Immature natural killer cell (primary cell): ENCODE data around the gene SF3B3. TPM values are rescaled to one million over a fixed set of nuclear protein-coding genes. Genes with fewer than 3 reads are reported as not detected.

Source experiments
- DNase-seq, 3 donors: peaks; one replicate each; pipeline ENCODE4 v3.0.0; 2022; ENCODE audit warnings: mixed read lengths in 1 of 3
- H3K27ac Mint-ChIP-seq, 6 donors: one replicate each; pipeline ENCODE4 v1.8.0; 2020; ENCODE audit warnings: mixed read lengths in 6 of 6, mild to moderate bottlenecking in 5 of 6, inconsistent platforms in 4 of 6, moderate library complexity in 3 of 6
- H3K27me3 Mint-ChIP-seq, 3 donors: one replicate each; pipeline ENCODE4 v1.8.0; 2020 to 2021; ENCODE audit warnings: low read depth in 3 of 3, mild to moderate bottlenecking in 3 of 3, mixed read lengths in 3 of 3, moderate library complexity in 3 of 3, inconsistent platforms in 1 of 3
- H3K36me3 Mint-ChIP-seq, 3 donors: one replicate each; pipeline ENCODE4 v1.8.0; 2020; ENCODE audit warnings: mixed read lengths in 3 of 3, inconsistent platforms in 2 of 3, mild to moderate bottlenecking in 2 of 3
- H3K4me1 Mint-ChIP-seq, 2 donors: one replicate each; pipeline ENCODE4 v1.8.0; 2020; ENCODE audit warnings: inconsistent platforms in 2 of 2, mild to moderate bottlenecking in 2 of 2, mixed read lengths in 2 of 2, moderate library complexity in 1 of 2
- H3K4me3 Mint-ChIP-seq, 5 donors: one replicate each; pipeline ENCODE4 v1.8.0; 2020; ENCODE audit warnings: mild to moderate bottlenecking in 5 of 5, mixed read lengths in 5 of 5, inconsistent platforms in 3 of 5, moderate library complexity in 3 of 5
- H3K9me3 Mint-ChIP-seq, 6 donors: one replicate each; pipeline ENCODE4 v1.8.0; 2020; ENCODE audit warnings: mild to moderate bottlenecking in 6 of 6, mixed read lengths in 6 of 6, inconsistent platforms in 4 of 6, moderate library complexity in 3 of 6
- polyA plus RNA-seq, 3 donors: library from polyadenylated mRNA; unstranded; fragments of 300-500 nt; fragmentation: Illumina TruSeq; gene quantifications; one replicate each; pipeline ENCODE4 v1.2.3, GENCODE V29; 2021

The SF3B3 gene
- polyA plus RNA-seq, 3 donors from 2014 or later: 62.7 to 143 (median 65.4) TPM

- Mint-ChIP-seq H3K9me3 (no peaks in the 10 kb centered on the region), H3K36me3 (no peaks in the 10 kb centered on the region), H3K4me1 (no peaks in the 10 kb centered on the region), H3K27ac (no peak overlapping the region), H3K27me3 (peaks cover 0 to 6% (median 2%) of the 10 kb centered on the region in 3 donors), H3K4me3 (no peak overlapping the region)
- no peak for DNase-seq
Observed at GRCh38 chr16:70592106-70592571, 68.5 kb downstream of the SF3B3 start.

DNA sequence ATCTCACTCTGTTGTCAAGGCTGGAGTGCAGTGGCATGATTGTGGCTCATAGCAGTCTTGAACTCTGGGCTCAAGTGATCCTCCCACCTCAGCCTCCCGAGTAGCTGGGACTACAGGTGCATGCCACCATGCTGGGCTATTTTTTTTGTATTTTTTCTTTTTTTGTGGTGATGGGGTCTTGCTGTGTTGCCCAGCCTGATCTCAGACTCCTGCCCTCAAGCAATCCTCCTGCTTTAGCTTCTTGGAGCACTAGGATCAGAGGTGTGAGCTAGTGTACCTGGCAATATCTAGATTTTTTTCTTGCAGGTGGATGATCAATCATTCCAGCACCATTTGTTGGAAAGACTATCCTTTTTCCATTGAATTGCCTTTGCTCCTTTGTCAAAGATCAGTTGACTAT lies 69.9 kb downstream of the SF3B3 start:
- Mint-ChIP-seq H3K4me1 (no peaks in the 10 kb centered on the region), H3K36me3 (no peaks in the 10 kb centered on the region), H3K9me3 (no peaks in the 10 kb centered on the region), H3K27me3 (peaks cover 0 to 6% (median 2%) of the 10 kb centered on the region in 3 donors), H3K27ac (no peak overlapping the region), H3K4me3 (no peak overlapping the region)
- no peak for DNase-seq

DNA sequence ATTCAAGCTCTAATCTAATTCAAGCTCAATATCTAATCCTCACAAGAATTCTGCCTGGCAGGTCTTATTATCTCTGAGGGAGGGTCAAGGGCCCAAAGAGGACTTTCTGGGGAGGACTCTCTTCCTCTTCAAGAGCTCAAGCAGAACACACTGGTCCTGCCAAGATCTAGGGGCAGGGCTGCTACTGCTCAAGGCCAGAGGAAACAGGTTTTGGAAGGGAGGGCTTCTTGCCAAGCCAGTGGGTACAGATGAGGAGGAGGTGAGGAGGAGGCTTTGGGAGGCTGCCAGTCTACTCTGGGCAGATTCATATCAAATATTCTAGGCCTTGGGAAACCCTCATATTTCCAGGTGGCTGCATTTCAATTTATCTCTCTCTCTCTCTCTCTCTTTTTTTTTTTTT lies 71.0 kb downstream of the SF3B3 start:
- Mint-ChIP-seq H3K36me3 (no peaks in the 10 kb centered on the region), H3K27ac (no peak overlapping the region), H3K4me3 (no peak overlapping the region), H3K27me3 (peaks cover 0 to 6% (median 6%) of the 10 kb centered on the region in 3 donors), H3K9me3 (no peaks in the 10 kb centered on the region), H3K4me1 (no peaks in the 10 kb centered on the region)
- no peak for DNase-seq

GRCh38 chr16:70597135-70597835 lies 73.7 kb downstream of the SF3B3 start:
- Mint-ChIP-seq H3K27ac (no peak overlapping the region), H3K9me3 (no peaks in the 10 kb centered on the region), H3K4me1 (no peaks in the 10 kb centered on the region), H3K27me3 (peaks cover 1 to 8% (median 6%) of the 10 kb centered on the region in 3 donors), H3K4me3 (no peak overlapping the region), H3K36me3 (no peaks in the 10 kb centered on the region)
- DNase-seq: no peak

- no peak overlapping the region for H3K27ac Mint-ChIP-seq
- peaks cover 1 to 8% (median 6%) of the 10 kb centered on the region in 3 donors for H3K27me3 Mint-ChIP-seq
- H3K9me3 Mint-ChIP-seq: no peaks in the 10 kb centered on the region
- H3K36me3 Mint-ChIP-seq: no peaks in the 10 kb centered on the region
- H3K4me3 Mint-ChIP-seq: no peak overlapping the region
- no peaks in the 10 kb centered on the region for H3K4me1 Mint-ChIP-seq
- no peak for DNase-seq
Observed at GRCh38 chr16:70598937-70599503, 75.4 kb downstream of the SF3B3 start.

GRCh38 chr16:70600730-70601129 lies 77.1 kb downstream of the SF3B3 start:
- Mint-ChIP-seq H3K27ac (no peak overlapping the region), H3K27me3 (peaks cover 3 to 6% (median 6%) of the 10 kb centered on the region in 3 donors), H3K9me3 (no peaks in the 10 kb centered on the region), H3K36me3 (no peaks in the 10 kb centered on the region), H3K4me1 (no peaks in the 10 kb centered on the region), H3K4me3 (no peak overlapping the region)
- DNase-seq: no peak

DNA sequence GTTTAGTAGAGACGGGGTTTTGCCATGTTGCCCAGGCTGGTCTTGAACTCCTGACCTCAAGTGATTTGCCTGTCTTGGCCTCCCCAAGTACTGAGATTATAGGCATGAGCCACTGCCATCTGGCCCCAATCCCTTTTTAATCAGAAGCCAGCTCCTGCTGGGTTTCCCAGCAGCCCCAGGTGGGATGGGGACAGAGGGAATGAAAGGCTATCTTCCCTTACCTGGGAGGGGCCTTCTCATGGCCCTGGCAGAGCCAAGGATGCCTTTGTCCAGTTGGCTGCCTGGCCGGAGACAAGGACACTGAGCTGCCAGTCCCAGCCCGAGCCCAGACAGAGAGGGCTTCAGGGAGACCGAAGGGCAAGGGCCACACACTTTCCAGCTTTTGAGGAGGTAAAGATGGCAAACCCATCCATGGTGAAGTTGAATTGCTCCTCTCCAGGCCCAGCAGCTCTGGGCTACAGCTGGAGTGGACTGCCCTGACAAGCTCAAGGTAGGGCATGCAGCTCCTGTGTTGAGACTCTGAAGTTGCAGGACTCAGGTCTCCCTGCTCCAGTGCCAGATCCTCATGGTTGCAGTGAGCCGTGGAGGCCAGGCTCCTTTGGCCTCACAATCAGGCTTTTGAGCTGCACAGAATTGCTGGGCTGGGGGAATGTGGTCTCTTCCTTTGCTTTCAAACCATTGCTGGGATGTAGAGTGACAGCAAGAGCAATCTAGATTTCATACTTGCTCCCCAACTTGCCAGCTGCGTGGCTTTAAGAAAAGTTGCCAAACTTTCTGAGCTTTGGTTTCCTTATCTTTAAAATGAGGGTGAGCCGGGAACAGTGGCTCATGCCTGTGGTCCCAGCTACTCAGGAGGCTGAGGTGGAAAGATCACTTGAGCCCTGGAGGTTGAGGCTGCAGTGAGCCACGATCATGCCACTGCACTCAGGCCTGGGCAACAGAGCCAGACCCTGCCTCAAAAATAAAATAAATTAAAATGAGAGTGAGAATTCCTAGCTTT lies 78.3 kb downstream of the SF3B3 start:
- peaks cover 3 to 5% (median 4%) of the 10 kb centered on the region in 3 donors for H3K27me3 Mint-ChIP-seq
- no peaks in the 10 kb centered on the region for H3K36me3 Mint-ChIP-seq

GRCh38 chr16:70602831-70603230 lies 79.2 kb downstream of the SF3B3 start:
- no peak overlapping the region for H3K27ac Mint-ChIP-seq
- peaks cover 3 to 5% (median 4%) of the 10 kb centered on the region in 3 donors for H3K27me3 Mint-ChIP-seq
- H3K4me3 Mint-ChIP-seq: no peak overlapping the region
- no peaks in the 10 kb centered on the region for H3K36me3 Mint-ChIP-seq
- no peaks in the 10 kb centered on the region for H3K4me1 Mint-ChIP-seq
- no peaks in the 10 kb centered on the region for H3K9me3 Mint-ChIP-seq
- no peak for DNase-seq

More for the DNA sequence above, 78.3 kb downstream of the SF3B3 start:
- H3K27ac Mint-ChIP-seq: no peak overlapping the region
- H3K9me3 Mint-ChIP-seq: no peaks in the 10 kb centered on the region
- no peak for DNase-seq
- H3K4me1 Mint-ChIP-seq: no peaks in the 10 kb centered on the region
- H3K4me3 Mint-ChIP-seq: no peak overlapping the region

DNA sequence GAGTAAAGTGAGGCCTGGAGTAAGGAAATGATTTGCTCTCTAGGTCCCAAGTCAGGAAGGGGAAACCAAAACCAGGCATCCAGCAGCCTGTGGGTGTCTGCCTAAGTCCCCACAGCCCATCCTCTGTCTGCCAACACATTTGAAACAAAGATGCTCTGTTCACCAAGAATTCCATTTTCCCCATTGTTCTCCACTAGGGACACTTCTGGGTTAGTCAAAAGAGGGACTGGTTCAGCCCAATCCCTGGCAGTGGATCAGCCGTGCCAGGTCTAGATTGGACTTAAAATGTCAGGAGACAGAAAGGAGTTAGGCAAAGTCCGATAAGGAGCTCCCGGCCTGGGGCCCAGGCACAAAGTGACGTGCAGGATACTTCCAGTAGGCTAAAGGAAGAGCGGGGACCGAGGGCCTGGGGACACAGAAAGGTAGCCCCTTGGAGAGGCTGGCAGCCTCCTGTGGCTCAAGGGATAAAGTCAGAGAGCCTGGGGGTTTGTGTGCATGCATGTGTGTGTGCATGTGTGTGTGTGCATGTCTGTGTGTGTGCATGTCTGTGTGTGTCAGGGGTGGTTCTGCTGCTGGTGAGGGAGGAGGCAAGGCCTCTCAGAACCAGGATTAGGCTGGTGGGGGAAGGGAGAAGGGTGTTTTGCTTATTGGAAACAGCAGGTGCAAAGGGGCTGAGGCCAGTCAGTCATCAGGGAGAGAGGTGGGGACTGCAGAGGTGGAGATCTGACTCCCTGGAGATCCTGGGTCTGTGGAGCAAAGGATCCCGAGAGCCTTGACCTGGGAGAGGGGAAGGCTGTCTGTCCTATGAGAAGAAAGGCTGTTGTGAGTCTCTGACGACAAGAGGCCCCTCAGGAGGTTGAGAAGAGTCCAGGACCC lies 81.0 kb downstream of the SF3B3 start:
- Mint-ChIP-seq H3K27me3 (peaks cover 0 to 5% (median 3%) of the 10 kb centered on the region in 3 donors), H3K4me3 (no peak overlapping the region)

GRCh38 chr16:70605283-70605657 lies 81.7 kb downstream of the SF3B3 start:
- H3K27ac Mint-ChIP-seq: no peak overlapping the region
- H3K27me3 Mint-ChIP-seq: peaks cover 0 to 3% (median 0%) of the 10 kb centered on the region in 3 donors
- no peaks in the 10 kb centered on the region for H3K9me3 Mint-ChIP-seq
- no peak for DNase-seq
- H3K4me1 Mint-ChIP-seq: no peaks in the 10 kb centered on the region
- no peak overlapping the region for H3K4me3 Mint-ChIP-seq
- H3K36me3 Mint-ChIP-seq: no peaks in the 10 kb centered on the region

More for the DNA sequence above, 81.0 kb downstream of the SF3B3 start:
- no peaks in the 10 kb centered on the region for H3K36me3 Mint-ChIP-seq
- H3K27ac Mint-ChIP-seq: peak overlapping the region in 2 of 6 donors; percentile 29 to 50
- DNase-seq: no peak
- H3K4me1 Mint-ChIP-seq: no peaks in the 10 kb centered on the region
- H3K9me3 Mint-ChIP-seq: no peaks in the 10 kb centered on the region

DNA sequence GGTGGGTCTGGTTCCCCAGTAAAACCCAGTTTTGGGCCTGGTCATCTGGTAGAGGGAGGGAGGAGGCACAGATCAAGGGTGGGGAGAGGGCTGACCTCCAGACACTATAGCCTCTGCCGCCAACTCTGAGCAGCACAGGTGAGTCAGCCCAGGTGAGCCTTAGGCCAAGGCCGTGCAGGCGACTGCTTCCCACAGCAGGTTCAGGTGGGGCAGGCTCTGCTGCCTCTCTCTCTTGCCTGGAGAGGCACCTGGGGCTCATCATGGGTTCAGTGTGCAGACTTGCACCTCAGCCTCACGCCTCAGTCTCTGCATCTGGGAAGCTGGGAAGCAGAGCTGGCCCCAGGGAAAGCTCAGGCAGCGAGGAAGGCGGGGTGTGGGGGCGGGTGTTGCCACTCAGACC lies 84.9 kb downstream of the SF3B3 start:
- Mint-ChIP-seq H3K4me3 (no peak overlapping the region), H3K27ac (no peak overlapping the region), H3K36me3 (no peaks in the 10 kb centered on the region), H3K9me3 (no peaks in the 10 kb centered on the region), H3K27me3 (peaks cover 0 to 2% (median 2%) of the 10 kb centered on the region in 3 donors), H3K4me1 (no peaks in the 10 kb centered on the region)
- no peak for DNase-seq

GRCh38 chr16:70610273-70611223 lies 86.9 kb downstream of the SF3B3 start:
- Mint-ChIP-seq H3K36me3 (no peaks in the 10 kb centered on the region), H3K9me3 (no peaks in the 10 kb centered on the region), H3K4me1 (no peaks in the 10 kb centered on the region), H3K27me3 (peaks cover 0 to 2% (median 0%) of the 10 kb centered on the region in 3 donors), H3K4me3 (no peak overlapping the region), H3K27ac (no peak overlapping the region)
- no peak for DNase-seq
